T-cell (primary cell): Measurements from ENCODE around the gene ABCB9. TPM values are rescaled to one million over a fixed set of nuclear protein-coding genes. Genes with fewer than 3 reads are reported as not detected.
A peak's percentile ranks its signal among the peaks of the same experiment; 100 is the strongest.
"Not testable (repeated sequence)": the region's sequence is repeated elsewhere in the genome, so short reads cannot be mapped to it uniquely, and the experiment has no call there.

Experiments
- ATAC-seq, 4 experiments: fragments of 200-7000 bp in 3 of 4; fragments of 150-1000 bp in 1 of 4; cut with Tn5 transposase; replicated peaks in 1 of 4; 1 replicate in 3 of 4; 2 replicates in 1 of 4; pipeline ENCODE4 v1.10.0; 2021; ENCODE audit warnings: moderate library complexity in 3 of 4, mild to moderate bottlenecking in 2 of 4, moderate number of reproducible peaks in 1 of 4
- CTCF ChIA-PET, 2 donors: fragments of 300-600 bp; sonication (Branson Sonifier 250); formaldehyde crosslinking; loops; one replicate each; lab custom pipeline; 2022; ENCODE audit warnings: antibody characterized with exemption in 2 of 2; lab: Charles Lee
- POLR2A ChIA-PET, 2 donors: fragments of 300-600 bp; sonication (Branson Sonifier 250); formaldehyde crosslinking; loops; one replicate each; lab custom pipeline; 2022; ENCODE audit warnings: antibody characterized with exemption in 2 of 2; lab: Charles Lee
- DNase-seq, 35 experiments: peaks; one replicate each; pipeline versions ENCODE4 v3.0.0 to v3.0.0-alpha.2; 2013 to 2023
- H3K27ac ChIP-seq: one replicate; pipeline ENCODE4 v1.5.1; 2013; ENCODE audit warnings: low read length
- H3K27me3 ChIP-seq, 2 experiments: replicated peaks in 1 of 2; 1 replicate in 1 of 2; 2 replicates in 1 of 2; pipeline versions ENCODE4 v1.6.1 to v1.7.0; 2013; ENCODE audit warnings: low read length in 1 of 2, mixed read lengths in 1 of 2; ENCODE audit not compliant: control insufficient read depth in 2 of 2, insufficient read depth in 2 of 2; ENCODE audit errors: extremely low read depth in 1 of 2
- H3K36me3 ChIP-seq, 2 donors: 1 replicate in 1 of 2; 2 replicates in 1 of 2; pipeline versions ENCODE4 v1.6.1 to v1.7.0; 2013; ENCODE audit warnings: low read length in 1 of 2; ENCODE audit not compliant: control insufficient read depth in 2 of 2, insufficient read depth in 1 of 2; ENCODE audit errors: extremely low read depth in 1 of 2
- H3K4me1 ChIP-seq, 2 experiments: 1 replicate in 1 of 2; 2 replicates in 1 of 2; pipeline versions ENCODE4 v1.6.1 to v1.7.0; 2013; ENCODE audit warnings: low read length in 2 of 2, mixed read lengths in 1 of 2; ENCODE audit not compliant: insufficient read depth in 2 of 2, control insufficient read depth in 1 of 2; ENCODE audit errors: extremely low read depth in 1 of 2
- H3K4me3 ChIP-seq, 2 donors: 1 replicate in 1 of 2; 2 replicates in 1 of 2; pipeline versions ENCODE4 v1.5.1 to v1.7.0; 2013; ENCODE audit warnings: mild to moderate bottlenecking in 2 of 2, low read length in 1 of 2, moderate library complexity in 1 of 2; ENCODE audit not compliant: control insufficient read depth in 1 of 2; ENCODE audit errors: extremely low read depth in 1 of 2
- H3K9me3 ChIP-seq: 2 replicates; pipeline ENCODE4 v1.7.0; 2013
- H3K27ac Mint-ChIP-seq, 2 donors: one replicate each; pipeline ENCODE4 v1.8.0; 2020 to 2021; ENCODE audit warnings: mild to moderate bottlenecking in 2 of 2, mixed read lengths in 2 of 2
- H3K27me3 Mint-ChIP-seq, 2 donors: one replicate each; pipeline ENCODE4 v1.8.0; 2021 to 2022; ENCODE audit warnings: mixed read lengths in 2 of 2
- H3K36me3 Mint-ChIP-seq: one replicate; pipeline ENCODE4 v1.8.0; 2021; ENCODE audit warnings: mixed read lengths
- H3K4me1 Mint-ChIP-seq, 3 donors: one replicate each; pipeline ENCODE4 v1.8.0; 2020 to 2022; ENCODE audit warnings: mixed read lengths in 3 of 3, mild to moderate bottlenecking in 1 of 3
- H3K4me3 Mint-ChIP-seq, 3 donors: one replicate each; pipeline ENCODE4 v1.8.0; 2020 to 2022; ENCODE audit warnings: mild to moderate bottlenecking in 3 of 3, mixed read lengths in 3 of 3, moderate library complexity in 3 of 3
- H3K9me3 Mint-ChIP-seq, 3 donors: one replicate each; pipeline ENCODE4 v1.8.0; 2020 to 2022; ENCODE audit warnings: mixed read lengths in 3 of 3
- WGBS: methylation state at CpG from one replicate; pipeline ENCODE4 v1.1.5; 2013; ENCODE audit warnings: missing lambda C conversion rate; ENCODE audit not compliant: insufficient coverage; 5-methylcytosine and 5-hydroxymethylcytosine counted together
- total RNA-seq, 35 experiments: library from RNA in 6 of 35; stranded (reverse) in 6 of 35; fragments of 120-200 nt in 1 of 35; gene quantifications; one replicate each; pipeline versions ENCODE4 v1.2.1 to v1.2.4 and lab custom pipeline; 2013 to 2026

Gene ABCB9
- total RNA-seq (1 to 10 TPM; 5.6 to 7.2 (median 6.1) TPM), total RNA-seq (lab: John Stamatoyannopoulos, UW) (0.97 to 11.3 (median 6.1) reads per million in 29 experiments)
- 3.2 TPM for total RNA-seq (2013)

- no peaks in the 10 kb centered on the region for H3K9me3 Mint-ChIP-seq
- H3K27ac ChIP-seq: peak within 1 kb of the TSS; percentile 44
- DNase-seq (peak; percentile 81 to 96 (median 91)), ATAC-seq (peak; percentile 94 to 98 (median 96))
- H3K9me3 ChIP-seq: no peaks in the 10 kb centered on the region
- peak within 1 kb of the TSS; percentile 78 to 86 for H3K27ac Mint-ChIP-seq
- H3K4me1 Mint-ChIP-seq: peaks cover 4 to 12% (median 10%) of the 10 kb centered on the region in 3 donors
- H3K4me3 Mint-ChIP-seq: peak within 1 kb of the TSS; percentile 65 to 71 (median 70)
- H3K27me3 ChIP-seq: no peaks in the 10 kb centered on the region
- H3K36me3 Mint-ChIP-seq: no peaks in the 10 kb centered on the region
- POLR2A ChIA-PET: interaction anchor here (0.5 to 0.6 kb wide), 6 partner anchors 33 to 477 kb away, joined by 3 to 8 read pairs (median 4); no protein-coding TSS in a partner anchor
- 4% methylated on average over 43 of the region's 55 CpGs for WGBS
- H3K4me3 ChIP-seq: peak within 1 kb of the TSS; percentile 46 to 74
- peaks cover 0 to 21% of the 10 kb centered on the region in 2 experiments for H3K4me1 ChIP-seq
- H3K36me3 ChIP-seq: no peaks in the 10 kb centered on the region
- CTCF ChIA-PET: interaction anchor here (0.6 to 1.1 kb wide), 5 partner anchors 8 to 1974 kb away, joined by 3 to 5 read pairs (median 4); no protein-coding TSS in a partner anchor
- H3K27me3 Mint-ChIP-seq: no peaks in the 10 kb centered on the region
These were observed at the start of gene ABCB9 for GRCh38 chr12:122965851-122966742. Gene ABCB9 (minus strand): TSS chr12:122966463. CDS start chr12:122960235, 6,228 bp downstream.

DNA sequence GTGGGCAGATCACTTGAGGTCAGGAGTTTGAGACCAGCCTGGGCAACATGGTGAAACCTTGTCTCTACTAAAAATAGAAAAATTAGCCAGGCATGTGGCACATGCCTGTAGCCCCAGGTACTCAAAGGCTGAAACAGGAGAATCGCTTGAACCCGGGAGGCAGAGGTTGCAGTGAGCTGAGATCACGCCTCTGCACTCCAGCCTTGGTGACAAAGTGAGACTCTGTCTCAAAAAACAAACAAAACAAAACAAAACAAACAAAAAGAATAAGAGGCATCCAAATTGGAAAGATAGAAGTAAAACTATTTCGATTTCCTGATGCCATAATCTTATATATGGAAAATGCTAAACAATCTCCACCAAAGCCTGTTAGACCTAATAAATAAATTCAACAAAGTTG is 48.2 kb upstream of the ABCB9 start:
- H3K27me3 ChIP-seq, H3K27ac ChIP-seq, POLR2A ChIA-PET, H3K36me3 Mint-ChIP-seq, H3K9me3 ChIP-seq, H3K27me3 Mint-ChIP-seq, DNase-seq, H3K4me3 ChIP-seq, H3K4me1 ChIP-seq, H3K27ac Mint-ChIP-seq, H3K9me3 Mint-ChIP-seq, H3K4me3 Mint-ChIP-seq, ATAC-seq: not testable (repeated sequence)
- CTCF ChIA-PET: interaction anchor here in 1 of 2 donors (0.6 kb wide), 2 partner anchors 64 to 226 kb away, joined by 3 read pairs; no protein-coding TSS in a partner anchor
- H3K4me1 Mint-ChIP-seq: peaks cover 4 to 12% (median 10%) of the 10 kb centered on the region in 3 donors
- WGBS: 100% methylated on average over 2 of the region's 4 CpGs
- H3K36me3 ChIP-seq: peaks cover 22 to 23% of the 10 kb centered on the region in 2 donors

- H3K36me3 Mint-ChIP-seq: peaks cover 7% of the 10 kb centered on the region
- Histone ChIP-seq H3K27ac (no peak overlapping the region), H3K9me3 (no peaks in the 10 kb centered on the region), H3K4me1 (no peaks in the 10 kb centered on the region), H3K4me3 (no peak overlapping the region), H3K36me3 (peaks cover 22 to 30% of the 10 kb centered on the region in 2 donors), H3K27me3 (no peaks in the 10 kb centered on the region)
- CTCF ChIA-PET: no interaction called here
- POLR2A ChIA-PET: interaction anchor here in 1 of 2 donors (0.5 to 0.6 kb wide), 2 partner anchors 24 to 168 kb away, joined by 3 to 4 read pairs; no protein-coding TSS in a partner anchor
- DNase-seq (no peak), ATAC-seq (no peak)
- peaks cover 0 to 9% (median 7%) of the 10 kb centered on the region in 3 donors for H3K4me1 Mint-ChIP-seq
- H3K4me3 Mint-ChIP-seq: no peak overlapping the region
- no peaks in the 10 kb centered on the region for H3K9me3 Mint-ChIP-seq
- no peaks in the 10 kb centered on the region for H3K27me3 Mint-ChIP-seq
- no peak overlapping the region for H3K27ac Mint-ChIP-seq
- WGBS: 96% methylated on average over 14 of the region's 19 CpGs
These were observed 47.2 kb upstream of the ABCB9 start for GRCh38 chr12:123013185-123014095.

DNA sequence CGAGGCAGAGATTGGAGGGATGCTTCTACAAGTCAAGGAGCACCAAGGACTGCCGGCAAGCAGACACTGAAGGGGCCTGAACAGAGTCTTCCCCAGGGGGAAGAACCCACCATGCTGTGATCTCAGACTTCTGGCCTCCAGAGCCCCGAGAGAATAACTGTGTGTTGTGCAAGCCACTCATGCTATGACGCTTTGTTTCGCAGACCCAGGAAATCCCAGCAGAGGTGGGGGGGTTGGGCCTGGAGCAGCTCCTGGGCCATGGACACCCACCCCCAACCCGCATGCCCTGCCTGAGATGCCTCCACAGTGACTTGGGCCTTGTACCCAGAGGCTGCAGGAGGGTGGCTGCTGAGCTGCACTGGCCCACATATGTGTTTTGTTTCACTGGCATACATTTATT is 45.4 kb upstream of the ABCB9 start:
- no peaks in the 10 kb centered on the region for H3K27me3 Mint-ChIP-seq
- H3K36me3 Mint-ChIP-seq: peaks cover 7% of the 10 kb centered on the region
- Histone ChIP-seq H3K27ac (no peak overlapping the region), H3K9me3 (no peaks in the 10 kb centered on the region), H3K36me3 (peaks cover 22 to 37% of the 10 kb centered on the region in 2 donors), H3K27me3 (no peaks in the 10 kb centered on the region), H3K4me3 (no peak overlapping the region), H3K4me1 (no peaks in the 10 kb centered on the region)
- DNase-seq (no peak), ATAC-seq (no peak)
- H3K27ac Mint-ChIP-seq: no peak overlapping the region
- no peak overlapping the region for H3K4me3 Mint-ChIP-seq
- H3K9me3 Mint-ChIP-seq: no peaks in the 10 kb centered on the region
- ChIA-PET CTCF (no interaction called here), POLR2A (interaction anchor here in 1 of 2 donors (0.8 kb wide), 1 partner anchor 15 kb away, joined by 3 read pairs; no protein-coding TSS in a partner anchor)
- 86% methylated on average over 3 of the region's 6 CpGs for WGBS
- H3K4me1 Mint-ChIP-seq: peaks cover 0 to 7% (median 7%) of the 10 kb centered on the region in 3 donors

DNA sequence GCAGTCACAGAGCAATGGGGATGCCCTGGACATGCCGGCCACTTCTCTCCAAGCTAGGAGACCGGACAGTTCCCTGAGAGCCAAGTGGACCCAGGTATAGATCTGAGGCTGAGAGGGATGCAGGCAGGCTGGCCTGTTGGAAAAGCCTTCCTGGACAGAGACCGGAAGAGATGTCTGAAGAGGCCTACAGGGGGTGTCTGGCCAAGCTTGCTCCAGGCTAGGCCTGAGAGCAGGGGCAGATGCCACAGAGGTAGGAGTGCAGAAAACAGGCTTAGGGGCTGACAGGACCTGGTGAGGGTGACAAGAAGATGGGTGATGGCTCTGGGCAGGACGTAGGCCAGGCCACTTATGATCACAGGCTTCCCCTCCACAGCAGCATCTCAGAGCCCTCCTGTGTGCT is 44.4 kb upstream of the ABCB9 start:
- H3K36me3 Mint-ChIP-seq: peaks cover 7% of the 10 kb centered on the region
- Histone ChIP-seq H3K36me3 (peaks cover 22 to 37% of the 10 kb centered on the region in 2 donors), H3K9me3 (no peaks in the 10 kb centered on the region), H3K27me3 (no peaks in the 10 kb centered on the region), H3K27ac (no peak overlapping the region), H3K4me1 (no peaks in the 10 kb centered on the region), H3K4me3 (no peak overlapping the region)
- H3K27ac Mint-ChIP-seq: no peak overlapping the region
- peaks cover 0 to 5% (median 3%) of the 10 kb centered on the region in 3 donors for H3K4me1 Mint-ChIP-seq
- no peak overlapping the region for H3K4me3 Mint-ChIP-seq
- ChIA-PET CTCF (no interaction called here), POLR2A (no interaction called here)
- H3K9me3 Mint-ChIP-seq: no peaks in the 10 kb centered on the region
- DNase-seq: no peak
- ATAC-seq: no peak
- WGBS: 80% methylated on average over 4 of the region's 4 CpGs
- no peaks in the 10 kb centered on the region for H3K27me3 Mint-ChIP-seq

DNA sequence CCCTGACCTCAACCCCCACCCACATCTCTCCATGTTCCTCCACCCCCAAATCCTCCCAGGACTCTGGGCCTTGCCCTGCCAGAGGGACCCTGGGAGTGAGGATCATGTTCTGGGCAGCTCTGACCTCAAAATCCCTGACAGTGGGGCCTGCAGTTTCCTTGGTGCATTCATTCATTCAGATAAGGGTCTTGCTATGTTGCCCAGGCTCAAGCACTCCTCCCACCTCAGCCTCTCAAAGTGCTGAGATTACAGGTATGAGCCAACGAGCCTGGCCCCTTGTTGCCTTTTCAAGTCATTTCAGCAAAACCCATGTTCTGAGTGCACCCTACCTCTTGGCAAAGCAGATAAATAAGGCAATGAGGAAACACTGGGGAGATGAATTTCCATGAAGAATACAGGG is 43.8 kb upstream of the ABCB9 start:
- no peaks in the 10 kb centered on the region for H3K9me3 Mint-ChIP-seq
- Histone ChIP-seq H3K9me3 (no peaks in the 10 kb centered on the region), H3K4me1 (no peaks in the 10 kb centered on the region), H3K36me3 (peaks cover 25 to 37% of the 10 kb centered on the region in 2 donors), H3K27me3 (no peaks in the 10 kb centered on the region), H3K27ac (no peak overlapping the region), H3K4me3 (no peak overlapping the region)
- ChIA-PET CTCF (no interaction called here), POLR2A (no interaction called here)
- H3K36me3 Mint-ChIP-seq: peaks cover 7% of the 10 kb centered on the region
- no peak for ATAC-seq
- no peak for DNase-seq
- no peak overlapping the region for H3K4me3 Mint-ChIP-seq
- H3K4me1 Mint-ChIP-seq: peaks cover 0 to 2% (median 0%) of the 10 kb centered on the region in 3 donors
- no CpG with 5 or more reads among the region's 1 CpG for WGBS
- no peak overlapping the region for H3K27ac Mint-ChIP-seq
- no peaks in the 10 kb centered on the region for H3K27me3 Mint-ChIP-seq
